Immature natural killer cell (primary cell): ENCODE results near the gene FANCD2OS. TPM values are rescaled to one million over a fixed set of nuclear protein-coding genes. Genes with fewer than 3 reads are reported as not detected.
"Not testable (repeated sequence)": the region's sequence is repeated elsewhere in the genome, so short reads cannot be mapped to it uniquely, and the experiment has no call there.

Source experiments
- DNase-seq, 3 donors: peaks; one replicate each; pipeline ENCODE4 v3.0.0; 2022; ENCODE audit warnings: mixed read lengths in 1 of 3
- H3K27ac Mint-ChIP-seq, 6 donors: one replicate each; pipeline ENCODE4 v1.8.0; 2020; ENCODE audit warnings: mixed read lengths in 6 of 6, mild to moderate bottlenecking in 5 of 6, inconsistent platforms in 4 of 6, moderate library complexity in 3 of 6
- H3K27me3 Mint-ChIP-seq, 3 donors: one replicate each; pipeline ENCODE4 v1.8.0; 2020 to 2021; ENCODE audit warnings: low read depth in 3 of 3, mild to moderate bottlenecking in 3 of 3, mixed read lengths in 3 of 3, moderate library complexity in 3 of 3, inconsistent platforms in 1 of 3
- H3K36me3 Mint-ChIP-seq, 3 donors: one replicate each; pipeline ENCODE4 v1.8.0; 2020; ENCODE audit warnings: mixed read lengths in 3 of 3, inconsistent platforms in 2 of 3, mild to moderate bottlenecking in 2 of 3
- H3K4me1 Mint-ChIP-seq, 2 donors: one replicate each; pipeline ENCODE4 v1.8.0; 2020; ENCODE audit warnings: inconsistent platforms in 2 of 2, mild to moderate bottlenecking in 2 of 2, mixed read lengths in 2 of 2, moderate library complexity in 1 of 2
- H3K4me3 Mint-ChIP-seq, 5 donors: one replicate each; pipeline ENCODE4 v1.8.0; 2020; ENCODE audit warnings: mild to moderate bottlenecking in 5 of 5, mixed read lengths in 5 of 5, inconsistent platforms in 3 of 5, moderate library complexity in 3 of 5
- H3K9me3 Mint-ChIP-seq, 6 donors: one replicate each; pipeline ENCODE4 v1.8.0; 2020; ENCODE audit warnings: mild to moderate bottlenecking in 6 of 6, mixed read lengths in 6 of 6, inconsistent platforms in 4 of 6, moderate library complexity in 3 of 6
- polyA plus RNA-seq, 3 donors: library from polyadenylated mRNA; unstranded; fragments of 300-500 nt; fragmentation: Illumina TruSeq; gene quantifications; one replicate each; pipeline ENCODE4 v1.2.3, GENCODE V29; 2021

The FANCD2OS gene
- polyA plus RNA-seq, 3 donors from 2014 or later, result not detected

DNA sequence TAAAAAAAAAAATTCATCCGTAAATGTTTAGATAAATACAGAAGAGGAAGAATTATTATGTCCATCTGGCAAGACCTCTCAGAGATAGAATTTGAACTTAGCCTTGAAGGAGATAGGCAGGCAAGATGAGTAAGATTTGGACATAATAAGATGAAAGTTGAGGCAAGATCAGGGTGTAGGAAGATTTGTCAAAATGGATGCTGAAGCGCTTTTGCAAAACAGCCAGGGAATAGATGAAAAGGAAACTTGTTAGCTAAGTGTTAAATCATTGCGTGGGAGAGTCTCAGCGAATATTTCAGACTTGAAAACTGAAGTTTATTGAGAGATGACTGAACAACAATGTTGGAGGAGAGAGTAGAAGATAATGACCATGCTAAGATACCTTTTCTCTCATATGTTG, 14.7 kb upstream of the FANCD2OS start:
- Mint-ChIP-seq H3K27me3 (peaks cover 0 to 4% (median 0%) of the 10 kb centered on the region in 3 donors), H3K4me3 (peak overlapping the region in 1 of 5 donors; percentile 0), H3K36me3 (peaks cover 16 to 31% (median 22%) of the 10 kb centered on the region in 3 donors), H3K27ac (peak overlapping the region in 5 of 6 donors; percentile 1 to 76 (median 5)), H3K9me3 (no peaks in the 10 kb centered on the region), H3K4me1 (peaks cover 27 to 60% of the 10 kb centered on the region in 2 donors)
- DNase-seq, result no peak

- peaks cover 6 to 19% (median 13%) of the 10 kb centered on the region in 3 donors for H3K36me3 Mint-ChIP-seq
- no peak for DNase-seq
- H3K9me3 Mint-ChIP-seq, result no peaks in the 10 kb centered on the region
- H3K4me3 Mint-ChIP-seq, result no peak overlapping the region
- H3K4me1 Mint-ChIP-seq, result peaks cover 38 to 67% of the 10 kb centered on the region in 2 donors
- peak overlapping the region in 2 of 6 donors; percentile 12 to 25 for H3K27ac Mint-ChIP-seq
- peaks cover 2 to 6% (median 4%) of the 10 kb centered on the region in 3 donors for H3K27me3 Mint-ChIP-seq
These were observed 13.0 kb upstream of the FANCD2OS start for GRCh38 chr3:10121064-10121463.

DNA sequence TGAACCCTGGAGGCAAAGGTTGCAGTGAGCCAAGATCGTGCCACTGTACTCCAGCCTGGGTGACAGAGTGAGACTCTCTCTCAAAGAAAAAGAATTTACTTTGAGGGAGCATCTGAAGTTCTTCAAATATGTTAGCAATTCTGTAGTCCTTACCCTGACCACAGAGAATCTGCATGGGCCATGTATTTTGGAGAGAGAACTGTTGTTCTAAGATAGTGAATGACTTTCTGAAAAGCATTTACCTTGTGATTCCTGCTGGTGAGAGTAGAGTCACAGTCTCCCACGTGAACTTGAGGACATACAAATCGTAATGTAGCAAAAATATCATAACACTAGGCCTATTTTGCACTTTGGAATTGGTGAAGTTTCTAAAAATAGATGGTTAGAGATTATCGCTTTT, 11.3 kb upstream of the FANCD2OS start:
- H3K4me1 Mint-ChIP-seq, result peaks cover 37 to 66% of the 10 kb centered on the region in 2 donors
- DNase-seq, result no peak

GRCh38 chr3:10116928-10117327, 8.9 kb upstream of the FANCD2OS start:
- Mint-ChIP-seq H3K27me3 (peaks cover 2 to 12% (median 10%) of the 10 kb centered on the region in 3 donors), H3K4me3 (peak overlapping the region; percentile 94 to 99 (median 98)), H3K9me3 (no peaks in the 10 kb centered on the region), H3K4me1 (peaks cover 30 to 53% of the 10 kb centered on the region in 2 donors), H3K27ac (peak overlapping the region in 2 of 6 donors; percentile 95), H3K36me3 (peaks cover 0 to 4% (median 0%) of the 10 kb centered on the region in 3 donors)
- DNase-seq, result no peak

More for the DNA sequence above, 11.3 kb upstream of the FANCD2OS start:
- Mint-ChIP-seq H3K36me3 (peaks cover 4 to 8% (median 6%) of the 10 kb centered on the region in 3 donors), H3K27me3 (peaks cover 6 to 12% (median 10%) of the 10 kb centered on the region in 3 donors), H3K4me3 (no peak overlapping the region), H3K9me3 (no peaks in the 10 kb centered on the region), H3K27ac (no peak overlapping the region)

DNA sequence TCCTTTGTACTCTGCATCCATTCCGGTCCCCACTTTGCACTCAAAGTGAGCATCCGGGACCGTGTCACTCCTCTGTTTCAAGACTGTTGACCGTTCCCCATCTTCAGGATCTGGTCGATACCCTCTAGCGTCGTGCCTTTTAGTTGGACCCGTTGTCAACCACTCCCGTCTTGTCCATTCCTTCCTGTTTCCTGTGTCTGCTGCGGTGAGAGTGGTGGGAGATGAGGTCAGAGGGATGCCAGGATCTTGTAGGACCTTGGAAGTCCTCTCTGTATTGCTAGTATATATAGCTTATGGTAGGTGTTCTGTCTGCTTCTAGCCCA, 8.0 kb upstream of the FANCD2OS start:
- Mint-ChIP-seq H3K36me3 (peaks cover 0 to under 1% (median 0%) of the 10 kb centered on the region in 3 donors), H3K4me3 (peak overlapping the region; percentile 94 to 99 (median 98)), H3K27me3 (peaks cover 2 to 12% (median 10%) of the 10 kb centered on the region in 3 donors), H3K9me3 (no peaks in the 10 kb centered on the region), H3K4me1 (peaks cover 30 to 50% of the 10 kb centered on the region in 2 donors), H3K27ac (peak overlapping the region; percentile 94 to 97 (median 96))
- no peak for DNase-seq

DNA sequence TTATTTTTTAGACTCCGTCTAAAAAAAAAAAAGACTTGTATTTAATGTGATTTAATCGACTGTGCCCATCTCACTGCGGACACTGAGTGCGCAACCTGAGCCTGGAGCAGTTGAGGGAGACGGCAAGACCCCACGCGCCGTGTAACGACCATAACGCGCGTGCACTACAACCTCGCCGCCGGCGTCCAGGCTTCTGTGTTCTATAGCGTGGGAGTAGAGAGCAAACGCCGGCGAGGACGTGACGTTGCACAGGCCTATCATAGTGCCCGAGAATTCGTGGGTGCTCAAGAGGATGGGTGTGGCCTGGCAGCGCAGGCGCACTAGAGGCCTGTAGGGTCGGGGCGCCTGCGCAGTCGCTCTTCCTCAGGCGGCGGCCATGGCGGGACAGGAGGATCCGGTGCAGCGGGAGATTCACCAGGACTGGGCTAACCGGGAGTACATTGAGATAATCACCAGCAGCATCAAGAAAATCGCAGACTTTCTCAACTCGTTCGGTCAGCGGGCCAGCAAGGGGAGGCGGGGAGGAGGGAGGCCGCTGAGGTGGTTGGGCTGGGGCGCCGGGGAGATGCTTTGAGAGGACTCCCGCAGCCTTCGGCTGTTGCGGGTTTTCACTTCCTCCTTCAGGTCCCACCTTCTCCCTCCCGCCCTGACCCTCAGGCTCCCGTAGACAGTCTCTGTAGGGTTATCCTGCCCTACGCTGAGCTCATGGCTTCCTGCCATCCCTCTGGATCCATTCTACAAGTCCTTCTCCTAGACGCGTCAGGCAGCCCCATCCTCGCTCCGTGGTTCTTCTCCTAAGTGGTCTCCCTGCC, 7.5 kb upstream of the FANCD2OS start, which contains the start of gene BRK1:
BRK1 (plus strand) TSS at position 350 of the 812 bp plus-strand sequence; CDS start at position 377, 27 bp downstream.
- DNase-seq, result peak; percentile 87 to 93 (median 91)
- Mint-ChIP-seq H3K4me3 (peak within 1 kb of the TSS; percentile 94 to 99 (median 98)), H3K27ac (peak within 1 kb of the TSS; percentile 94 to 97 (median 96)), H3K9me3 (no peaks in the 10 kb centered on the region), H3K36me3 (no peaks in the 10 kb centered on the region), H3K4me1 (peaks cover 30 to 44% of the 10 kb centered on the region in 2 donors), H3K27me3 (peaks cover 2 to 12% (median 10%) of the 10 kb centered on the region in 3 donors)

DNA sequence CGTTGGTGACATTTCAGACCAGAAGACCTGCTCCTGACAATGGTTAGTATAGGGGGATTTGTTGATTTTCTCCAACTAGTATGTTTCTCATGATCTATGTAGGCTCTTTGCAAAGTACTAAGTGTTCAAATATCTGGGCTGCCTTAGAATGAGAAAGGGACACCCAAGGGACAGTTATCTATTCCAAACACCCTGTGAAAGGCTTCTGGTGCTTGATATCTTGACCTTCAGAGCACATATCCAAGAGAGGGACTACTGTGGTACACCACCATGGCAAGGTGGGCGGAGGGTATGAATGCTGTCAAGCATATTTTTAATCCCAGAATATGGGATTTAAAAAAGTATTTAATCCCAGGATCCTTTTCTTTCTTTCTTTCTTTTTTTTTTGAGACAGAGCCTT, 1.1 kb downstream of the FANCD2OS start:
- no peak overlapping the region for H3K27ac Mint-ChIP-seq
- no peak overlapping the region for H3K4me3 Mint-ChIP-seq
- H3K36me3 Mint-ChIP-seq, result no peaks in the 10 kb centered on the region
- no peaks in the 10 kb centered on the region for H3K27me3 Mint-ChIP-seq
- H3K9me3 Mint-ChIP-seq, result no peaks in the 10 kb centered on the region
- DNase-seq, result no peak
- no peaks in the 10 kb centered on the region for H3K4me1 Mint-ChIP-seq

DNA sequence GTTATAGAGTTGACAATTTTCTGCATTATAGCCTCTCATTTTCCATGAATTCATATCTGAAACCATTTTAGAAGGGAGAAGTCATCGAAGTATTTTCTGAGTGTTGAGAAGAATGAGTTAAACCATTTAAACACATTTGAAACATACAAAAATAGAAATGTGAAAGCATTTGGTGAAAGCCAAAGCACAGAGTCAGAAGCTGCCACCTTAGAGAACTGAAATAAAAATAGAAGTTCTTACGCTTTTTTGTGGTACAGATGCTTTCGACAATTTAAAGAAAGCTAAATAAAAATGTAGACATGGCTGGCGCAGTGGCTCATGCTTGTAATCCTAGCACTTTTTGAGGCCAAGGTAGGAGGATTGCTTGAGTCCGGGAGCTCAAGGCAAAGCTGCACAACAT, 9.0 kb downstream of the FANCD2OS start:
- H3K36me3 Mint-ChIP-seq, result peaks cover 0 to 10% (median 4%) of the 10 kb centered on the region in 3 donors
- DNase-seq, result no peak
- no peak overlapping the region for H3K27ac Mint-ChIP-seq
- H3K9me3 Mint-ChIP-seq, result no peaks in the 10 kb centered on the region
- H3K4me3 Mint-ChIP-seq, result no peak overlapping the region
- no peaks in the 10 kb centered on the region for H3K27me3 Mint-ChIP-seq
- no peaks in the 10 kb centered on the region for H3K4me1 Mint-ChIP-seq

DNA sequence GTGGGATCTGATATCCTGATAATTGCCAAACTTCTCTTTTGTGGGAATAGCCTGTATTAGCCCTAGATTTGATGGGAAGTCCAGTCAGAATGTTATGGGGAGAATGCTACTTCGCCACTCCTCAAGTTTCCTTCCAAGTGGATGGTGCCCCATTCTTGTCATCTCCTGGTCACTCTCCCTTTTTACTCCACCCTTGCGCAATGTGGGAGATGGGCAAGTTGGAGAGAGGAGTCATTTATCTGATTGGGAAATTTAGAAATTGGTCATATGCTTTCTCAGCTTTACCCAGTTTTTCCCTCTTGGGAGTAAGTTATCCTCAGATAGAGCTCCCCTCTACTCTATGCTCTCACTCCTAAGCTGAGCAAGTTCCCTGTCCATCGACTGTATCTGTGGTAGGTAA, 14.4 kb downstream of the FANCD2OS start:
- DNase-seq, result no peak
- Mint-ChIP-seq H3K27me3 (no peaks in the 10 kb centered on the region), H3K4me3 (no peak overlapping the region), H3K9me3 (no peaks in the 10 kb centered on the region), H3K27ac (no peak overlapping the region), H3K4me1 (no peaks in the 10 kb centered on the region), H3K36me3 (peaks cover 4 to 11% (median 6%) of the 10 kb centered on the region in 3 donors)

- peaks cover 0 to 17% (median 11%) of the 10 kb centered on the region in 3 donors for H3K36me3 Mint-ChIP-seq
- not testable (repeated sequence) for H3K9me3 Mint-ChIP-seq, DNase-seq, H3K4me1 Mint-ChIP-seq, H3K27me3 Mint-ChIP-seq, H3K4me3 Mint-ChIP-seq, H3K27ac Mint-ChIP-seq
These were observed 16.7 kb downstream of the FANCD2OS start for GRCh38 chr3:10091387-10091786.

DNA sequence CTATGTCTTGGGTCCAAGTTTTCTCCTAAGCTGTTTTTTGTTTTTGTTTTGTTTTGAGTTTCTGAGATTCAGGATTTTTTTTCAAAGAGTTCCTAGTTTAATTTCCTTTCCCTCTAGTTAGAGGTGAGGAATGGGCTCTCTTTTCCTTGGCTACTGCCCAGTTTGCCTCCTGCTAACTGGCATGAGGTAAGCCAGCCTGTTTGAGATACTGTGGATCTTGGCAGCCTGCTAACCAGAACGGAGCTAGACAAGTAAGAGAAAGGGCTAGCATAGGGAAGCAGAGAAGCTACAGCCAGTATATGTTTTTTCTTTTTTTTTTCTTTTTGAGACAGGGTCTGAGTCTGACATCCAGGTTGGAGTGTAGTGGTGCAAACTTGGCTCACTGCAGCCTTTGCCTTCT, 17.3 kb downstream of the FANCD2OS start:
- H3K27ac Mint-ChIP-seq, DNase-seq, H3K27me3 Mint-ChIP-seq, H3K4me1 Mint-ChIP-seq, H3K4me3 Mint-ChIP-seq, H3K9me3 Mint-ChIP-seq: not testable (repeated sequence)
- H3K36me3 Mint-ChIP-seq, result peaks cover 0 to 17% (median 11%) of the 10 kb centered on the region in 3 donors

DNA sequence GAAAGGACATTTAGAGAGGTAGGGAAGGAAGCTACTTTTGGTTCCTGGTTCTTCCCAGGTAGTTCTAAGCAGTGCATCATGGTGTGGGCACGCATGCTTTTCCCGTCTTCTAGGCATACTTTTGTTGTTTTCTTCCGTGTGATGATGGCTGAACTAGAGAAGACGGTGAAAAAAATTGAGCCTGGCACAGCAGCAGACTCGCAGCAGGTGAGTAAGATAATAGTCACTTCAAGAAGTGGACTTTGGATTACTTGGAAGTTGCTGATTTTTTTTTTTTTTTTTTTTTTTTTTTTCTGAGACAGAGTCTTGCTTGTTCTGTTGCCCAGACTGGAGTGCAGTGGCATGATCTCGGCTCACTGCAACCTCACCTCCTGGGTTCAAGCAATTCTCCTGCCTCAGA, 17.9 kb downstream of the FANCD2OS start:
- Mint-ChIP-seq H3K9me3 (no peaks in the 10 kb centered on the region), H3K36me3 (peaks cover 0 to 17% (median 11%) of the 10 kb centered on the region in 3 donors), H3K27me3 (no peaks in the 10 kb centered on the region), H3K27ac (no peak overlapping the region), H3K4me1 (no peaks in the 10 kb centered on the region), H3K4me3 (no peak overlapping the region)
- no peak for DNase-seq

GRCh38 chr3:10088256-10088655, 19.8 kb downstream of the FANCD2OS start:
- Mint-ChIP-seq H3K9me3 (no peaks in the 10 kb centered on the region), H3K4me1 (no peaks in the 10 kb centered on the region), H3K27me3 (no peaks in the 10 kb centered on the region), H3K4me3 (no peak overlapping the region), H3K27ac (peak overlapping the region in 1 of 6 donors; percentile 67), H3K36me3 (peaks cover 0 to 17% (median 11%) of the 10 kb centered on the region in 3 donors)
- DNase-seq, result no peak

GRCh38 chr3:10085738-10086137, 22.3 kb downstream of the FANCD2OS start:
- Mint-ChIP-seq H3K27ac (no peak overlapping the region), H3K9me3 (no peaks in the 10 kb centered on the region), H3K4me3 (no peak overlapping the region), H3K27me3 (no peaks in the 10 kb centered on the region), H3K36me3 (peaks cover 6 to 22% (median 7%) of the 10 kb centered on the region in 3 donors), H3K4me1 (no peaks in the 10 kb centered on the region)
- DNase-seq, result no peak
